Measurements from ENCODE around the gene UBTF.

Gene UBTF, protein sequence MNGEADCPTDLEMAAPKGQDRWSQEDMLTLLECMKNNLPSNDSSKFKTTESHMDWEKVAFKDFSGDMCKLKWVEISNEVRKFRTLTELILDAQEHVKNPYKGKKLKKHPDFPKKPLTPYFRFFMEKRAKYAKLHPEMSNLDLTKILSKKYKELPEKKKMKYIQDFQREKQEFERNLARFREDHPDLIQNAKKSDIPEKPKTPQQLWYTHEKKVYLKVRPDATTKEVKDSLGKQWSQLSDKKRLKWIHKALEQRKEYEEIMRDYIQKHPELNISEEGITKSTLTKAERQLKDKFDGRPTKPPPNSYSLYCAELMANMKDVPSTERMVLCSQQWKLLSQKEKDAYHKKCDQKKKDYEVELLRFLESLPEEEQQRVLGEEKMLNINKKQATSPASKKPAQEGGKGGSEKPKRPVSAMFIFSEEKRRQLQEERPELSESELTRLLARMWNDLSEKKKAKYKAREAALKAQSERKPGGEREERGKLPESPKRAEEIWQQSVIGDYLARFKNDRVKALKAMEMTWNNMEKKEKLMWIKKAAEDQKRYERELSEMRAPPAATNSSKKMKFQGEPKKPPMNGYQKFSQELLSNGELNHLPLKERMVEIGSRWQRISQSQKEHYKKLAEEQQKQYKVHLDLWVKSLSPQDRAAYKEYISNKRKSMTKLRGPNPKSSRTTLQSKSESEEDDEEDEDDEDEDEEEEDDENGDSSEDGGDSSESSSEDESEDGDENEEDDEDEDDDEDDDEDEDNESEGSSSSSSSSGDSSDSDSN

DNA sequence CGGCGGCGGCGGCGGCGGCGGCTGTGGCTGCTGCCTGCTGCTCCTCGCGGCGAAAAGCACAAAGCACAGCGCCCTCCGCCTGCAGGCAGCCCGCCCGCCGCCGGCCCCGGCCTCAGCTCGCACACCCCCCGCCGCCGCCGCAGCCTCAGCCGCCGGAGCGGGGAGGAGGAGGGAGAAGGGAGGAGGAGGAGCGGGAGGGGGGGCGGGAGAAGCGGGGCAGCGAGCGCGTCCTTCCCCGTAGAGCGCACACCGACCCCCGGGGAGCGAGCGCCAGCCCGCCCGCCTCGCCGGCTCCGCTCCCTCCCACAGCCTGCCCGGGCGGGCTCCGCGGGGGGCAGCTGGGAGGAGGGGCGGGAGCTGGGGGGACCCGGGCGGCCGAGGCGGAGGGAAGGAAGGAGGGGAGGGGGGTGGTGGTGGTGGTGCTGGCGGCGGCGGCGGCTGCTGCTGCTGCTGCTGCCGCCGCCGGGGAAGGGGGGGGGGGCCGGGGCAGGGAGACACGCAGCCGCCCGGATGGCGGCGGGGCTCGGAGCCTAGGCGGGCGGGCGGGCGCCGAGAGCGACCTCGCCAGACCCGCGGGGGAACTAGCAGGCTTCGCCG is at the start of gene UBTF:
Gene UBTF, minus strand, starts transcription at position 60 of the 597 bp plus-strand sequence. CDS start 1,446 bp downstream, outside the sequence.
- in situ Hi-C loops (cut with MboI; ENCODE audit: low sequenced_read_pairs): no loop called here

DNA sequence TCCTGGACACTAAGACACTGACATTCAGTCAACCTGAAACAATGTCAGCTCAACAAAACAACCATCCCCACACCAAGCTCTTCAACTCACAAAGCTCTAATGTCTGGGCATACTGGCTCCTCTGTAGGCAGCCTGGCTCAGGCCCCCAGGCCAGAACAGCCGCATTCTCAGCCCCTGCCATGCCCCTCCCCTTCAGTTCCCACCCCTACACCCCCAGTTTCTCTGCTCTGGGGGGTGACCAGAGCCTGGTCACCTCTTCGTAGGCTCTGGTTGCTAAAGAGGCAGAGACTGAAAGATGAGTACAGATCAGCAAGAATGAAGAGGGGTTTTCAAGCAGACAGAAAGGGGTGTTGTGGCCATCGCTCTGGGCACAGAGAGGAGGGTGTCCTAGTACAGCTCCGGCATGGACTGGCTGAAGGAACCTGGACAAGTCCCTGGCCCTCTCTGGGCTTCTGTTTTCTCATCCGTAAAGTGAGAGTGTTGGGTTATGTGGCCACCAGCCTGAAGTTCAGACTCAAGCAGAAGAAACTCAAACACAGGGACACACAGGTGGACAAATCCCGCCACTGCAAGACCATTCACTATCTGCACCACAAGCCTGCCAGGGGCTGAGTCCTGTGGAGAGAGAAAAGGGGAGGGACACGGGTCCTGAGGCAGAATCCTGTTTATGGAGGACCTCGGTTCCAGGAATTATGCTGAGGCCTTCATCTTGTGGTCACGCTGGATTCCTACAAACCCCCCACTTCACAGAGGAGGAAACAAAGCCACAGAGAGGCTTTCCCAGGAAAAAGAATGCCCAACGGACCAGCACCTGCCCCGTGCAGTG is 49.4 kb upstream of the UBTF start:
- in situ Hi-C loops (cut with MboI; ENCODE audit: low sequenced_read_pairs): no loop called here

DNA sequence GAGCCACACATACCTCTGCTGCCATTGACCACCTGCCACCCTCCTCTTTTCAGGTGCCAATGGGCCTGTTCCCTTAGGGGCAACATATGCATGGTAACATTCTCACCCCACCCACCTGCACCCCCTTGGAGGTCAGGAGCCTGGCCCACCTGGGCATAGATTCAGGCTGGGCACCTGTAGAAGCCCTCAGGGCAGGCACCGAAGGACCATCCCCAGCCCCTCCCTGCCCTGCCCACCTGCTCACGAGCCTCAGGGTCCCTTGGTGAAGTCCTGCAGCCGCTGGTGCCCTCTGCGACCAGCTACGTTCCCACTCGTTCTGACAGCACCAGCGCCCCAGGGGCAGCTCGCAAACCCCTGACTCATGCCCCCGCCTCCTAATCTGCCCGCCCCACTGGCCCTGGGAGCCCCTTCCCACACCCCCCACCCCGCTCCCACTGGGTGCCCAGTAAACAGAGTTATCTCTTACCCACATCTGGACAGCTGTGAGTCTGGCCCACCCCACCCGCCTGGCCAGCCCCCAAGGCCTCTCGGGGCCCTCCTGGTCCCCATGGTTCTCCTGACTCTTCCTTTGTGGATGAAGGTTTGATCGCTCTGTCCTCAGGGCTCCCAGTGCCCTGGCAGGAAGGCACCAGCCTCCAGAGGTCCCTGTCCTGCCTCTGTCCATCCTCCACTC is 48.5 kb upstream of the UBTF start, which contains the start of gene SLC4A1:
Gene SLC4A1, minus strand, starts transcription at position 318 of the 673 bp plus-strand sequence. CDS start 5,269 bp downstream, outside the sequence.
- in situ Hi-C loops (cut with MboI; ENCODE audit: low sequenced_read_pairs): no loop called here

DNA sequence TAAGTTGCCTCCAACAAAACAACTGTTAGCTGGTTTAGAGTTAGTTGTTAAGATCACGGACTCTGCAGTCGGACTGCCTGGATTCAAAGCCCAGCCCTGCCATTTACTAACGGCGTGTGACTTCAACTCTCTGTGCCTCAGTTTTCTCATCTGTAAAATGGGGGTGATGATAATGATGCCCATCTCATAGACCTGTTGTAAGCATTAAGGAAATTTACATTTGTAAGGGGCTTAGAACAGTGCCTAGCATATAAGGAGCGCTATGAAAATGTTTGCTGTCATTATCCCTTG is 47.6 kb upstream of the UBTF start:
- in situ Hi-C loops (cut with MboI; ENCODE audit: low sequenced_read_pairs): no loop called here

DNA sequence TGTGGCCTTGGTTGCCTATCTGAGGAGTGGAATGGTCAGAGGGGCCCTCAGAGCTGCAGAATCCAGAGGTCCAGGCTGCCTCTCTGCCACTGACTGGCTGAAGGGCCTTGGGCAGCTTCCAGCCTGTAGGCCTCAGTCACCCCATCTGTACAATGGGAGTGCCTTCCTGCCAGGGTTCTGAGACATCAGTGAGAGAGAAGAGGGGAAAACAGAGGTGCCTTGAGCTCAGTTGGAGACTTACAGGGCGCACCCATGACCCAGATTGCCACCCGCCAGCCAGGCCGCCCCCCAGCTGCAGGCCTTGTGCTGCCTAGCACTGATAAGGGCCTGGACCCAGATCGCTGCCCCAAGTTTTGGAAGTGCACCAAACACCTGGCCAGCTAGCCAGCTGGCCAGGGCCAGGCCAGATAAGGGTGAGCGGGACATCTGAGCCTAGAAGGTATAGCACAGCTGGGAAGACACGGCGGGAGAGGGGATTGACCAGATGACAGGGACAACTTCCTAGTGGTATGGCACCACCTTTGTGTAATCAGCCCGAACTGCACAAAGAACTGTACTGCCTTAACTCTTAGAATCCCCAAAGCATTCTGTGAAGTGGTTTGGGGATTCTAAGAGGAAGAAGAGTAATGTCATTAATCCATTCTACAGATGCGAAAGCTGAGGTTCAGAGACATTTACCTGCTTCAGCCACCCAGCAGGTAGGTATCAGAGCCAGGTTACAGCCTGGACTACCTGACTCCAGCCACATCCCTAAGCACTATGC is 47.1 kb upstream of the UBTF start:
- in situ Hi-C loops (cut with MboI; ENCODE audit: low sequenced_read_pairs): no loop called here

DNA sequence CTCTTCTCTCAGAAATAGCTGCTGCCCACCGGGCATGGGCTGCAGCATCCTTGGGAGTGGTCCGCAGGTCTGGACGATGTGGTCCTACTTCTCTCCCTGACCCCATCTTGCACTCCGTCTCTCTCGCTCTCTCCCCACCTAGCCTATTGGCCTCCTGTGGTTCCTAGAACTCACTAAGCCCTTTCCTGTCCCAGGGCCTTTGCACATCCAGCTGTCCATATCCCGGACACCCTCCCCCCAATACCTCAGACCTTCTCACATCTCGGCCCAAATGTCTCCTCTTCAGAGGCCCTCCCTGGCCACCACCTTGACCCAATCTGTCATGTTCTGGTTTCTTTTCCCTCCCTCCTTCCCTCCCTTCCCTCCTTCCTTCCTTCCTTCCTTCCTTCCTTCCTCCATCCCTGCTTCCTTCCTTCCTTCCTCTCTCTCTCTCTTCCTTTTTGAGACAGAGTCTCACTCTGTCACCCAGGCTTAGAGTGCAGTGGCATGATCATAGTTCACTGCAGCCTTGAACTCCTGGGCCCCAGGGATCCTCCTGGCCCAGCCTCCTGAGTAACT is 43.9 kb upstream of the UBTF start:
- in situ Hi-C loops (cut with MboI; ENCODE audit: low sequenced_read_pairs): no loop called here

DNA sequence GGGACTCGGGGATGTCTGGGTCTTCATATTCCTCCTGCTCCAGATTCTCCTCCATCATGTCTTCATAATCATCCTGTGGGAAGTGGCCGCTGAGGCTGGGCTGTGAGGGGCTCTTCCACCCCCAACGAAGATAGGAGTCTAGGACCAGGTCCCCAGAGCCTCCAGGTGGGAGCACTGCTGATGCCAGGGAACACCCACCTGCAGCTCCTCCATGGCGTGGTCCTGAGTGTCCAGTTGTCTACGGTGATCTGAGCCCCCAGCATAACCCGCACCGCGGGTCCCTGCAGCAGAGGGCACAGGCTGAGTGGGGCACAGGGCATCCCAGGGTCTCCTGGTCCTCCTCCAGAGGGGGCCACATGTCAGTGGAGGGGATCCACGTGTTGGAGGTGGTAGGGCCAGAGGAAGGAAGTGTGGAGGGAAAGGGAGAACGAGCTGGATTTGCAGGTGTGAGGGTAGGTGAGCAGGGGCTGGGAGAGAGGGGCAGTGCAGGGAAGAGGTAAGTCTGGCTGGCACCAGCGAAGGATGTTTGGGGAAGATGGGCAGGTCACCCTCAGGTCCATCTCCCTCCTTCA is 43.3 kb upstream of the UBTF start:
- in situ Hi-C loops (cut with MboI; ENCODE audit: low sequenced_read_pairs): no loop called here

DNA sequence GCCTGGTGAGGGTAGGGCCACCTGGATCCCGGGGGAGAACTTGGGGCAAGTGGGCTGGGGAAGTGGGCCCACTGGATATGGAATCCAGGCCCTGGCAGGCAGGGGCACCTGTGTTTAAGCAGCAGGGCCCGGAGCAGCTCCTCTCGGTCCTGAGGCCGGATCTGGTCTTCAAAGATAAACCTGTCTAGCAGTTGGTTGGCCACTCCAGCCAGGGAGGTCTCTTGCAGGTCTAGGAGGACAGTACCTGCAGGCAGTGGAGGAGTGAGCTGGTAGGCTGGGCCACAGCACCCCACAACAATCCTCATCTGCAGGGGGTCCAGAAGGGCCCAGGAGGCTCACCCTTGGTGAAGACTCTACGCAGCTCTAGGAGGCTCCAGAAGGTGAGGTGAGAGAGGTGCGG is 40.8 kb upstream of the UBTF start:
- in situ Hi-C loops (cut with MboI; ENCODE audit: low sequenced_read_pairs): no loop called here

DNA sequence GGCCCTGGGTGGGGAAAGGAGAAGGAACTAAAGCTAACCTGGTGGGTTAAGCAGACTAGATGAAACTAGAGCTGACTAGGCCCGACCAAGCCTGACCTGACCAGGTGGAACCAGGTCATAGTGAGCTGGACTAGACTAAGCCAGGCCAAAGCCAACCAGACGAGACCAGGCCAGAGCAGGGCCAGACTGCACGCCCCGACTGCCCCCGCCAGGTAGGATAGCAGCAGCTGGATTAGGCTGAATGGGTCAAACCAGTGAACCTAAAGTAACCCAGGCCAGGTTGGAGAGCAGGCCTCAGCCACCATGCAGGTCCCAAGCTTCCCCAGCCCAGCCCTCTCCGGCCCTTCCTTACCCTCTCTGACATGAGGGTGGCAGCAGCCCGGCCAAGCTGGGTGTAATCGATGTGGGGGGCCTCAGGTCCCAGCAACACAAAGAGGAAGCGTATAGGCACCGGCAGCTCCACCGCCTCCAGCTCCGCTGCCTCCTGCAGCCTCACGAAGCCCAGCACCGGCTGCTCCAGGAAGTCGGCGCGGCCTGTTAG is 39.4 kb upstream of the UBTF start:
- in situ Hi-C loops (cut with MboI; ENCODE audit: low sequenced_read_pairs): no loop called here

DNA sequence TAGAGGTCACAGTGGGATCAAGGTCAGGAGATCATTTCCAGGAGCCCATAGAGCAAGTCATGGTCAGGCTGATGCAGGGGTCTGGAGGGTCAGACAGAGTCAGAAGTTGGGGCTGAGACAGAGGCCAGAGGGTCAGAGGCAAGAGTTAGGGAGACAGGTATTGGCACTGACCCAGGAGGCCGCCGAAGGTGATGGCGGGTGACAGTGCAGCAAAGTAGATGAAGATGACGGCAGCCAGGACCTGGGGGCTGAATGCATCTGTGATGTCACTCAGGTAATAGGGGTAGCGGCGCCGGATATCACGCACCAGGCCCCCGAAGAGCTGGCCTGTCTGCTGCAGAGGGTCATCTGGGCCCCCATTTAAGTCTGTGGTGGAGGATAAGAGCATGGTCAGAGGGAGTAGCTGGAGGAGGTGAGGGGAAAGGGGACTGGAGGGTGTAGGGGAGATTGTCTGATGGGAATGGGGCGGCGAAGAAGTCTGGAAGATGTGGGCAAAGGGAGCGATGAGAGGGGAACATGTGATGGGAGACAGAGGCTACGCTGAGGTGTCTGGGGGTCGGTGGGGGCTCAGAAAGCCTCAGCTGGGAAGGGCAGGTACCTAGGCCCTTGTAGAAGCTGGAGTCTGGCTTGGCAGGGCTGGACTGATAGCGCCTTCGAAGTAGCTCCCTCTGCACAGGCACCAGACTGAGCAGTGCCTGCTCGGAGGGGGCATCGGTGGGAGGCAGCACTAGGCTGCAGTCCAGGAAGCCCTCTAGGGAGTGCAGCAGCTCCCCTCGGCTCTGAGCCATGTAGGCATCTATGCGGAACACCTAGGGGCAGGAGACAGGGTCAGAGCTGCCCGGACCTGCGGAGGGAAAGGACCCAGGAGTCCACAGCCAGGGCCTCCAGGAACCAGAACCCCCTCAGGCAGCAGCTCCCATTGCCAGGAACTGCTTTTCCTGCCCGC is 38.6 kb upstream of the UBTF start:
- in situ Hi-C loops (cut with MboI; ENCODE audit: low sequenced_read_pairs): no loop called here

DNA sequence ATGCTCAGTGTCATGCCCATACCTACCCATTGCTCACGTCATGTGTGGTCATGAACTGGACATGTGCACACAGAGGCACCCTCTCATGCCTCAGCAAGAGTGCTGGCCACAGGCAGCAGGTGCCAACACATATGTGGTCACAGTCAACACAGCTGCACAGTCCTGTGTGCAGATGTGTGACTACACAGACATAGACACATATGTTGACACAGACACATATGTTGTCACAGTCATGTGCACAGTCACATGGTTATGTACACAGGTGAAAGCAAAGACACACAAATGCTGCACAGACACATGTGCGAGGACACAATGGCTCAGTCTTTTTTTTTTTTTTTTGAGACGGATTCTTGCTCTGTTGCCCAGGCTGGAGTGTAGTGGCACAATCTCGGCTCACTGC is 37.2 kb upstream of the UBTF start:
- in situ Hi-C loops (cut with MboI; ENCODE audit: low sequenced_read_pairs): no loop called here

DNA sequence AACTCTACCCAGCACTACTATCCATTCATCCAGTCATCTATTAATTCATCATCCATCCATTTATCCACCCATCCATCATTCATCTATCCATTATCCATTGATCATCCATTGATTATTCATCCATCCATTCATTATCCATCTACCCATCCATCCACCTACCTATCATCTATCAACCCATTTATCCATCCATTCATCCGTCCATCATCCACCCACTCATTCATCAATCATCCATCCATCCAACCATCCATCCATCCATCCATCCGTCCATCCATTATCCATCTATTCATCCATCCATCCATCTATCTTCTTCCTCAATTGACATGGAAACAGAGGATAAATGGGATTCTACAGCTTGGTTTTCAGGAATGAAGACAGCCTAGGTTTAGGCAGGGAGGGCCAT is 36.4 kb upstream of the UBTF start:
- in situ Hi-C loops (cut with MboI; ENCODE audit: low sequenced_read_pairs): no loop called here

DNA sequence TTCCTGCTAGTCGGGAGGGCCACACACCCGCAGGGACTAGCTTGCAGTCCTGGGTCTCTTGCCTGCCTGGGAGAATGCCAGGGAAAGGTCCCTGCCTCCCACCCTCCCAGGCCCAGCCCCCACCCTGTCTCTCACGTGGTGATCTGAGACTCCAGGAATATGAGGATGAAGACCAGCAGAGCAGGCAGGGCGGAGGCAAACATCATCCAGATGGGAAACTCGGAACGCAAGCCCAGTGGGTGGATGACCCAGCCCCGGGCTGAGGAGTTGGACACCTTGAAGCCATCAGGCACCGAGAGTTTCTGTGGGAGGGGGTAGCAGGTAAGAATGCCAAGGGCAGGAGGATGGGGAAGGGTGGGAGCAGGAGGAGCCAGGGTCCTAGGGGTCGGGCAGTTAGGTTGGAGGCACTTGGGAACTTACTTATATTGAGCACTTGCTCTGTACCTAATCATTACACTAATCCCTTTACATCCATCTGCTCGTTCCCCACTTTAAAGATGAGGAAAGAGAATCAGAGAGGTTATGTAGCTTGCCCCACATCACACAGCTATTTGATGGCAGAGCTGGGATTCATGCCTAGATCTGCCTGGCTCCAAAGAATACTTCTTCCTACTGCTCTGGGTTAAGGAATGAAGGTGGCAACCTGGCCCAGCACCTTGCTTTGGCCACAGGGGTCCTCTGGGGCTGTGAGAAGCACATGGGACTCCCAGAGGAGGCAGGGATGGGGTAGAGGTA is 35.1 kb upstream of the UBTF start:
- in situ Hi-C loops (cut with MboI; ENCODE audit: low sequenced_read_pairs): no loop called here

DNA sequence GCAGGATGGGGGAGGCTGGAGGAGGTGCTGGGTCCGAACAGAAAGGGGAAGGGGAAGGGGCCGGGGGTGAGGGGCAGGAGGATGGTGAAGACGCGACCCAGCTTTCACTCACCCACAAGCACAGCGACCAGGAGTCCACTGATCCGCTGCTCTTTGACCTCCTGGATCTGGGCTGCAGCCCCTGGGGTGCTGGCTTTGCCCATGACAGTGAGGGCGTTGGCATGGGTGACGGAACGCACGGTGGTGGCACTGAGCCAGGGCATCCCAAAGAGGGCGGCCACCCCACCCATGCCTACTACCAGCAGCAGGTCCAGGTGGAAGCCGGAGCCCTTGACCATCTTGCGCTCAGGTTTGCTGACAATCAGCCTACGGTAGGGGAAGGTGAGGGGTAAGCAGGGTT is 33.5 kb upstream of the UBTF start:
- in situ Hi-C loops (cut with MboI; ENCODE audit: low sequenced_read_pairs): no loop called here

DNA sequence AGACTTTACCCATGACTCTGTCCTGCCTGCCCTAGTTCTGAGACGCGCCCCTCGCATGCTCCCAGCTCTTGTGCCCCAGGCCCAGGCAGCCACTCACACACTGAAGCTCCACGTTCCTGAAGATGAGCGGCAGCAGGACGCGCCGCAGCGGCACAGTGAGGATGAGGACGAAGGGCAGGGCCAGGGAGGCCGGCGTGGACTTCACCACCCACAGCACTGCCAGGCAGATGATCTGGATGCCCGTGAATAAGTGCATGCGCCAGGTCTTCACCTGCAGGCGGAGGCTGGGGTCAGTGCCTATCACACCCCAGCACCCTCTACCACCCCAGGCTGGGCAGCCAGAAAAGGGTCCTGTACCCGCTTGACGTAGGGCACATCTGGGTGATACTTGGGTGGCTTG is 31.6 kb upstream of the UBTF start:
- in situ Hi-C loops (cut with MboI; ENCODE audit: low sequenced_read_pairs): no loop called here

DNA sequence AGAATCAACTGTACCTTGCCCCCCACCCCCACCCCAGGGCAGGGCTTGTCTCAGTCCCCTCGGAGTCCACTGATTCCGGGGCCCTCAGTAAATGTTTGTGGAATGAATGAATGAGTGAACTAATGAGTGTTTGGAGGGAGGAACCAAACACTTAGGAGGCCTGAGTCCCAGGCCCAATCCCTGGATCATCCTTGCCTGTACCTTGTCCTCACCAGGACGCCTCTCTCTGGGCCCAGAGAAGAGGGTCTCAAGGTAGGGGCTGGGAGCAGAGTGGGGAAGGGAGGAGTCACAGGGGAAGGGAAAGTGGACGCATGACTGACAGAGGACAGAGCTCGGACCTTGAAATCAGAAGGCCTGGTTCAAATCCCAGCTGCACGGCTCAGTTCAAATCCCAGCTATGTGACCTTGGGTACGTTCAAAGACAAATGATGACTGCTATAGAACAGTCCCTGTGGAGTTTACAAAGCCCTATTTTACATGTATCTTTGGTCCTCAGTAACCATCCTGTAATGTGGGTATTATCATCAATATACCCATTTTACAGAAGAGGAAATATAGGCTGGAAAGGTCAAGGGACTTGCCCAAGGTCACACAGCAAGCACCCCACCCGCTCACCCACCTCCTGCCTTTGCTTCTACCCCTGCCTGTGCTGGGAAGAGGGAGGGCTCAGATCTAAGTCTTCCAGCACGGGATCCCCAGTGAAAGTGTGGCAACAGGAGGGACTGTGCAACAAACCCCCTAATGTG is 30.2 kb upstream of the UBTF start:
- in situ Hi-C loops (cut with MboI; ENCODE audit: low sequenced_read_pairs): no loop called here

All from hTERT RPE-1 (cell line).